B cell (primary cell): ENCODE data around the gene GDF2. TPM values are rescaled to one million over a fixed set of nuclear protein-coding genes. Genes with fewer than 3 reads are reported as not detected.

Experiments
- ATAC-seq: fragments of 200-7000 bp; cut with Tn5 transposase; one replicate; pipeline ENCODE4 v1.10.0; 2021; ENCODE audit warnings: low read depth, mild to moderate bottlenecking, moderate number of reproducible peaks, moderate library complexity
- CTCF ChIA-PET: fragments of 350-600 bp; sonication (Branson Sonifier 250); formaldehyde crosslinking; loops from one replicate; lab custom pipeline; 2021; ENCODE audit warnings: antibody characterized with exemption, inconsistent platforms; lab: Charles Lee
- POLR2A ChIA-PET: fragments of 350-600 bp; sonication (Branson Sonifier 250); formaldehyde crosslinking; loops from one replicate; lab custom pipeline; 2021; ENCODE audit warnings: antibody characterized with exemption; lab: Charles Lee
- DNase-seq: peaks from one replicate; pipeline ENCODE4 v3.0.0; 2013
- H2AFZ ChIP-seq: 2 replicates; pipeline ENCODE4 v1.6.1; 2012; ENCODE audit warnings: mild to moderate bottlenecking, low read depth, low read length; ENCODE audit not compliant: insufficient read depth, poor library complexity, severe bottlenecking
- H3K27ac ChIP-seq, 2 donors: 1 replicate in 1 of 2; 2 replicates in 1 of 2; pipeline ENCODE4 v1.5.1; 2012 to 2013; ENCODE audit warnings: low read length in 2 of 2, mild to moderate bottlenecking in 2 of 2, moderate library complexity in 1 of 2
- H3K27me3 ChIP-seq, 4 experiments: fragments of 200-600 bp in 1 of 4; sonication (generic) in 1 of 4; replicated peaks in 1 of 4; 1 replicate in 2 of 4; 2 replicates in 2 of 4; pipeline versions ENCODE4 v1.6.1 to v1.7.0; 2013 to 2016; ENCODE audit warnings: low read length in 3 of 4, mild to moderate bottlenecking in 2 of 4, mixed read lengths in 1 of 4, moderate library complexity in 1 of 4; ENCODE audit not compliant: insufficient read depth in 4 of 4, control insufficient read depth in 3 of 4; ENCODE audit errors: control extremely low read depth in 1 of 4
- H3K36me3 ChIP-seq, 2 experiments: replicated peaks in 1 of 2; 1 replicate in 1 of 2; 2 replicates in 1 of 2; pipeline versions ENCODE4 v1.6.1 to v1.7.1; 2013; ENCODE audit warnings: low read length in 1 of 2; ENCODE audit not compliant: insufficient read depth in 2 of 2, control insufficient read depth in 1 of 2; ENCODE audit errors: control extremely low read depth in 1 of 2, extremely low read depth in 1 of 2
- H3K4me1 ChIP-seq, 2 donors: fragments of 200-600 bp in 1 of 2; sonication (generic) in 1 of 2; 1 replicate in 1 of 2; 2 replicates in 1 of 2; pipeline versions ENCODE4 v1.5.1 to v1.6.1; 2013 to 2017; ENCODE audit warnings: low read length in 2 of 2; ENCODE audit not compliant: control insufficient read depth in 2 of 2, insufficient read depth in 2 of 2
- H3K4me2 ChIP-seq: replicated peaks from 2 replicates; pipeline ENCODE3; 2012; ENCODE audit warnings: mild to moderate bottlenecking, low read depth, low read length; ENCODE audit not compliant: poor library complexity, severe bottlenecking
- H3K4me3 ChIP-seq, 5 experiments: fragments of 200-600 bp in 1 of 5; sonication (generic) in 1 of 5; 1 replicate in 3 of 5; 2 replicates in 2 of 5; pipeline versions ENCODE4 v1.5.1 to v1.7.0; 2011 to 2016; ENCODE audit warnings: low read length in 4 of 5, mild to moderate bottlenecking in 4 of 5, low read depth in 2 of 5, control low read depth in 1 of 5, moderate library complexity in 1 of 5; ENCODE audit not compliant: insufficient read depth in 1 of 5; ENCODE audit errors: control extremely low read depth in 1 of 5, extremely low read depth in 1 of 5
- H3K79me2 ChIP-seq: fragments of 200-600 bp; sonication (generic); one replicate; pipeline ENCODE4 v1.6.0; 2016; ENCODE audit warnings: low read length; ENCODE audit not compliant: control insufficient read depth, insufficient read depth
- H3K9ac ChIP-seq: fragments of 200-600 bp; sonication (generic); 2 replicates; pipeline ENCODE4 v1.6.1; 2017; ENCODE audit warnings: mild to moderate bottlenecking, low read length, moderate library complexity
- H3K9me3 ChIP-seq, 3 donors: one replicate each; pipeline versions ENCODE4 v1.6.1 to v1.7.1; 2013; ENCODE audit warnings: low read length in 2 of 3; ENCODE audit not compliant: control insufficient read depth in 2 of 3, insufficient read depth in 1 of 3; ENCODE audit errors: control extremely low read depth in 1 of 3
- H4K20me1 ChIP-seq: 2 replicates; pipeline ENCODE4 v1.6.0; 2012; ENCODE audit warnings: mild to moderate bottlenecking, low read length; ENCODE audit not compliant: insufficient read depth, control insufficient read depth, poor library complexity, severe bottlenecking
- H3K27ac Mint-ChIP-seq: one replicate; pipeline ENCODE4 v1.8.0; 2021; ENCODE audit warnings: mixed read lengths
- H3K27me3 Mint-ChIP-seq: one replicate; pipeline ENCODE4 v1.8.0; 2021; ENCODE audit warnings: mixed read lengths
- H3K4me1 Mint-ChIP-seq: one replicate; pipeline ENCODE4 v1.8.0; 2021; ENCODE audit warnings: mixed read lengths
- H3K4me3 Mint-ChIP-seq: one replicate; pipeline ENCODE4 v1.8.0; 2021; ENCODE audit warnings: mixed read lengths
- H3K9me3 Mint-ChIP-seq: one replicate; pipeline ENCODE4 v1.8.0; 2022; ENCODE audit warnings: mixed read lengths; ENCODE audit not compliant: insufficient read depth
- CTCF ChIP-seq: fragments of 200-600 bp; IDR thresholded peaks from one replicate; pipeline ENCODE4 v1.8.0; 2022; ENCODE audit warnings: antibody characterized with exemption, mild to moderate bottlenecking
- EZH2 ChIP-seq: IDR thresholded peaks from 2 replicates; pipeline ENCODE4 v1.6.1; 2012; ENCODE audit warnings: borderline replicate concordance, low read depth, mild to moderate bottlenecking, moderate library complexity, low read length; ENCODE audit not compliant: insufficient read depth, poor library complexity, severe bottlenecking
- WGBS: methylation state at CpG from one replicate; pipeline ENCODE4 v1.1.5; 2013; ENCODE audit warnings: missing lambda C conversion rate; ENCODE audit not compliant: insufficient coverage; 5-methylcytosine and 5-hydroxymethylcytosine counted together
- intact Hi-C: fragments of 100-400 bp; cut with micrococcal nuclease; formaldehyde crosslinking; loops from one replicate; pipeline ENCODE4 v1.10.0; 2022
- polyA plus RNA-seq: library from polyadenylated mRNA; depleted of rRNA; stranded (reverse); fragments of >200 nt; gene quantifications from 2 replicates; pipeline ENCODE4 v1.2.3, GENCODE V29; 2012
- total RNA-seq, 2 donors: library from RNA; stranded (reverse); fragments of 120-200 nt in 1 of 2; gene quantifications; 1 replicate in 1 of 2; 2 replicates in 1 of 2; pipeline versions ENCODE4 v1.2.3 to v1.2.4, GENCODE V29; 2013 to 2022

The GDF2 gene
- total and polyA plus RNA-seq, 2 donors (not counting 1 experiment from before 2014, with no cell fraction given), result not detected

- no peak overlapping the region for H3K4me2 ChIP-seq
- intact Hi-C loops, result no loop called here
- H3K79me2 ChIP-seq, result no peaks in the 10 kb centered on the region
These were observed 42.1 kb downstream of the GDF2 start for GRCh38 chr10:47364366-47364765.

GRCh38 chr10:47364911-47365310 is 42.7 kb downstream of the GDF2 start:
- Histone ChIP-seq H3K79me2 (no peaks in the 10 kb centered on the region), H3K4me3 (no peak overlapping the region), H3K4me1 (no peaks in the 10 kb centered on the region), H4K20me1 (no peaks in the 10 kb centered on the region), H3K36me3 (no peaks in the 10 kb centered on the region), H3K9me3 (no peaks in the 10 kb centered on the region), H3K9ac (no peak overlapping the region), H2AFZ (no peak overlapping the region), H3K27ac (no peak overlapping the region), H3K4me2 (no peak overlapping the region), H3K27me3 (no peaks in the 10 kb centered on the region)
- 98% methylated on average over 6 of the region's 6 CpGs for WGBS
- ChIA-PET POLR2A (no interaction called here), CTCF (no interaction called here)
- Mint-ChIP-seq H3K27ac (no peak overlapping the region), H3K27me3 (no peaks in the 10 kb centered on the region), H3K4me3 (no peak overlapping the region), H3K4me1 (no peaks in the 10 kb centered on the region), H3K9me3 (no peaks in the 10 kb centered on the region)
- ATAC-seq, result no peak
- no peak for TF ChIP-seq CTCF
- no peak for TF ChIP-seq EZH2
- intact Hi-C loops, result no loop called here
- DNase-seq, result no peak

More at GRCh38 chr10:47364366-47364765, 42.1 kb downstream of the GDF2 start:
- POLR2A ChIA-PET, result no interaction called here
- Histone ChIP-seq H3K36me3 (no peaks in the 10 kb centered on the region), H3K4me3 (no peak overlapping the region), H3K27ac (no peak overlapping the region), H3K4me1 (no peaks in the 10 kb centered on the region), H2AFZ (no peak overlapping the region), H3K27me3 (no peaks in the 10 kb centered on the region), H3K9me3 (no peaks in the 10 kb centered on the region), H3K9ac (no peak overlapping the region), H4K20me1 (no peaks in the 10 kb centered on the region)
- DNase-seq, result no peak
- Mint-ChIP-seq H3K27me3 (no peaks in the 10 kb centered on the region), H3K9me3 (no peaks in the 10 kb centered on the region), H3K27ac (no peak overlapping the region), H3K4me1 (no peaks in the 10 kb centered on the region), H3K4me3 (no peak overlapping the region)
- CTCF ChIA-PET, result no interaction called here
- no peak for ATAC-seq
- no peak for TF ChIP-seq EZH2
- WGBS, result 79% methylated on average over 3 of the region's 4 CpGs
